HepG2 (cell line): ENCODE results near the gene P2RY6. TPM values are rescaled to one million over a fixed set of nuclear protein-coding genes. Genes with fewer than 3 reads are reported as not detected.

Experiments used
- CENPX ChIP-seq: sonication (generic); formaldehyde crosslinking; IDR thresholded peaks from 2 replicates; pipeline ENCODE4 v1.9.0; 2021; ENCODE audit warnings: mild to moderate bottlenecking, missing genetic modification reagents, moderate library complexity
- FOXO1 ChIP-seq: sonication (generic); formaldehyde crosslinking; IDR thresholded peaks from 2 replicates; pipeline ENCODE4 v1.4.0; 2020; ENCODE audit warnings: missing genetic modification reagents
- HDAC2 ChIP-seq: sonication (generic); formaldehyde crosslinking; IDR thresholded peaks from 2 replicates; pipeline ENCODE4 v1.4.0; 2020; ENCODE audit warnings: missing genetic modification reagents
- KMT2A ChIP-seq: sonication (generic); formaldehyde crosslinking; IDR thresholded peaks from 2 replicates; pipeline ENCODE4 v1.4.0; 2020; ENCODE audit warnings: missing genetic modification reagents
- MAZ ChIP-seq, 2 experiments: sonication (generic) in 1 of 2; formaldehyde crosslinking in 1 of 2; IDR thresholded peaks; 2 replicates each; pipeline versions ENCODE4 v1.5.0 to v1.6.1; 2012 to 2020; ENCODE audit warnings: low read depth in 2 of 2, mild to moderate bottlenecking in 2 of 2, borderline replicate concordance in 1 of 2, improper control_type of control experiment in 1 of 2, low read length in 1 of 2, missing genetic modification reagents in 1 of 2, moderate library complexity in 1 of 2
- MED1 ChIP-seq: sonication (generic); formaldehyde crosslinking; IDR thresholded peaks from 2 replicates; pipeline ENCODE4 v1.4.0; 2020; ENCODE audit warnings: missing genetic modification reagents
- NR2F2 ChIP-seq: IDR thresholded peaks from 2 replicates; pipeline ENCODE4 v1.6.1; 2012; ENCODE audit warnings: low read depth, inconsistent platforms, borderline replicate concordance
- NR2F6 ChIP-seq, 2 experiments: IDR thresholded peaks; 2 replicates each; pipeline ENCODE4 v1.6.1; 2016; ENCODE audit warnings: antibody characterized with exemption in 1 of 2, mild to moderate bottlenecking in 1 of 2
- PAXIP1 ChIP-seq: sonication (generic); formaldehyde crosslinking; conservative IDR thresholded peaks from 2 replicates; pipeline ENCODE4 v1.4.0; 2020; ENCODE audit warnings: mild to moderate bottlenecking, missing genetic modification reagents, moderate library complexity
- PITX1 ChIP-seq: sonication (generic); formaldehyde crosslinking; IDR thresholded peaks from 2 replicates; pipeline ENCODE4 v1.5.1; 2020; ENCODE audit warnings: mild to moderate bottlenecking, missing genetic modification reagents
- POGZ ChIP-seq: sonication (generic); formaldehyde crosslinking; IDR thresholded peaks from 2 replicates; pipeline ENCODE4 v1.4.0; 2020; ENCODE audit warnings: mild to moderate bottlenecking, missing genetic modification reagents
- RFX1 ChIP-seq: fragments of 450-650 bp; IDR thresholded peaks from 2 replicates; pipeline ENCODE4 v1.6.1; 2017
- RFX5 ChIP-seq: IDR thresholded peaks from 2 replicates; pipeline ENCODE4 v1.6.1; 2011; ENCODE audit warnings: low read depth, low read length, improper control_type of control experiment
- SOX13 ChIP-seq, 3 experiments: fragments of 450-650 bp in 1 of 3; sonication (generic) in 1 of 3; formaldehyde crosslinking in 1 of 3; IDR thresholded peaks in 2 of 3; conservative IDR thresholded peaks in 1 of 3; 2 replicates each; pipeline versions ENCODE4 v1.5.0 to v1.6.1; 2016 to 2020; ENCODE audit warnings: antibody characterized with exemption in 1 of 3, mild to moderate bottlenecking in 1 of 3, missing compliant biosample characterization in 1 of 3, missing genetic modification reagents in 1 of 3, moderate library complexity in 1 of 3
- TFAP4 ChIP-seq: sonication (generic); IDR thresholded peaks from 2 replicates; pipeline ENCODE4 v1.6.1; 2016; ENCODE audit warnings: low read depth, borderline replicate concordance
- TFDP2 ChIP-seq: sonication (generic); formaldehyde crosslinking; IDR thresholded peaks from 2 replicates; pipeline ENCODE4 v1.4.0; 2020; ENCODE audit warnings: missing genetic modification reagents
- ZNF331 ChIP-seq: sonication (generic); formaldehyde crosslinking; IDR thresholded peaks from 2 replicates; pipeline ENCODE4 v1.4.0; 2020; ENCODE audit warnings: missing genetic modification reagents
- polyA plus RNA-seq, 8 experiments: library from polyadenylated mRNA; depleted of rRNA in 3 of 8; stranded (reverse) in 7 of 8; unstranded in 1 of 8; fragments of >200 nt; fragmentation: Illumina TruSeq in 4 of 8; extraction: Trizol in 4 of 8; gene quantifications; 2 replicates each; pipeline versions ENCODE4 v1.2.1 to v1.2.3, GENCODE V29; 2011 to 2016; ENCODE audit warnings: low read depth in 4 of 8, missing spikeins in 1 of 8, mixed read lengths in 1 of 8; ENCODE audit not compliant: insufficient read depth in 1 of 8
- total RNA-seq, 5 experiments: library from RNA; depleted of rRNA; stranded (reverse); fragments of >200 nt; fragmentation: Illumina TruSeq; extraction: Trizol; gene quantifications; 2 replicates each; pipeline ENCODE4 v1.2.3, GENCODE V29; 2016; ENCODE audit warnings: low read depth in 1 of 5
- TF ChIP-seq, protein P1 (sequence below): sonication (generic); formaldehyde crosslinking; IDR thresholded peaks from 2 replicates; pipeline ENCODE4 v1.4.0; 2020; ENCODE audit warnings: missing genetic modification reagents
- TF ChIP-seq, protein P2 (sequence below): sonication (generic); formaldehyde crosslinking; IDR thresholded peaks from 2 replicates; pipeline ENCODE4 v1.5.1; 2020; ENCODE audit warnings: missing genetic modification reagents, mild to moderate bottlenecking, borderline replicate concordance

P2RY6 gene
- total and polyA plus RNA-seq, 2 of the 13 experiments (the other 11 are each of a cell fraction or from before 2014, with no cell fraction given): 0.09 to 0.29 TPM

- peak; percentile 60; the same call in 1 of the 2 replicates for TF ChIP-seq TFAP4
- no peak for TF ChIP-seq CENPX (CRISPR knock-in tag)
- TF ChIP-seq, protein P1, sequence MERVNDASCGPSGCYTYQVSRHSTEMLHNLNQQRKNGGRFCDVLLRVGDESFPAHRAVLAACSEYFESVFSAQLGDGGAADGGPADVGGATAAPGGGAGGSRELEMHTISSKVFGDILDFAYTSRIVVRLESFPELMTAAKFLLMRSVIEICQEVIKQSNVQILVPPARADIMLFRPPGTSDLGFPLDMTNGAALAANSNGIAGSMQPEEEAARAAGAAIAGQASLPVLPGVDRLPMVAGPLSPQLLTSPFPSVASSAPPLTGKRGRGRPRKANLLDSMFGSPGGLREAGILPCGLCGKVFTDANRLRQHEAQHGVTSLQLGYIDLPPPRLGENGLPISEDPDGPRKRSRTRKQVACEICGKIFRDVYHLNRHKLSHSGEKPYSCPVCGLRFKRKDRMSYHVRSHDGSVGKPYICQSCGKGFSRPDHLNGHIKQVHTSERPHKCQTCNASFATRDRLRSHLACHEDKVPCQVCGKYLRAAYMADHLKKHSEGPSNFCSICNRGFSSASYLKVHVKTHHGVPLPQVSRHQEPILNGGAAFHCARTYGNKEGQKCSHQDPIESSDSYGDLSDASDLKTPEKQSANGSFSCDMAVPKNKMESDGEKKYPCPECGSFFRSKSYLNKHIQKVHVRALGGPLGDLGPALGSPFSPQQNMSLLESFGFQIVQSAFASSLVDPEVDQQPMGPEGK (CRISPR knock-in tag): peak; percentile 98
- TF ChIP-seq PITX1 (CRISPR knock-in tag): 0 out of 2 replicates have a peak, but pooled peaks have one; percentile 5
- TF ChIP-seq, protein P2, sequence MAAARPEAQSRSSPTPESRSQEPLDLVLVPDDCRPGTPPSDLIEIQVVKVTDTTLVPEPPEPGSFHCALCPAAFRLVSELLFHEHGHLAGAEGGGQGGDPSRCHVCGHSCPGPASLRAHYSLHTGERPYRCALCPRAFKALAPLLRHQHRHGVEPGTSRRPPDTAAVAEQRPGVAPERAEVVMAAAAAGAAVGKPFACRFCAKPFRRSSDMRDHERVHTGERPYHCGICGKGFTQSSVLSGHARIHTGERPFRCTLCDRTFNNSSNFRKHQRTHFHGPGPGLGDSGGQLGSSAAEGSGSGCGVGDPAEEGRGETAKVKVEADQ: peak; percentile 59; the same call in 1 of the 2 replicates
- peak; percentile 53; the same call in 1 of the 2 replicates for TF ChIP-seq MED1 (CRISPR knock-in tag)
- peak; percentile 62; the same call in 1 of the 2 replicates for TF ChIP-seq FOXO1 (CRISPR knock-in tag)
- TF ChIP-seq NR2F6 (IDR thresholded peaks at IDR 0.05): peak; percentile 74
- TF ChIP-seq NR2F6 (CRISPR knock-in tag; IDR thresholded peaks at IDR 0.05): peak; percentile 72
- TF ChIP-seq RFX1: peak; percentile 87
- peak; percentile 57; the same call in 1 of the 2 replicates for TF ChIP-seq MAZ (IDR thresholded peaks at IDR 0.05; ENCODE audit: borderline replicate concordance, low read depth, low read length)
- TF ChIP-seq MAZ (CRISPR knock-in tag; IDR thresholded peaks at IDR 0.05; ENCODE audit: low read depth): peak; percentile 83
- peak; percentile 49; the same call in 1 of the 2 replicates for TF ChIP-seq NR2F2
- TF ChIP-seq ZNF331 (CRISPR knock-in tag): no peak
- peak; percentile 100 for TF ChIP-seq PAXIP1 (CRISPR knock-in tag)
- peak; percentile 71; the same call in 1 of the 2 replicates for TF ChIP-seq POGZ (CRISPR knock-in tag)
- peak; percentile 73; the same call in 1 of the 2 replicates for TF ChIP-seq HDAC2 (CRISPR knock-in tag)
- peak; percentile 46; the same call in 1 of the 2 replicates for TF ChIP-seq KMT2A (CRISPR knock-in tag)
- TF ChIP-seq RFX5: peak; percentile 62; the same call in 1 of the 2 replicates
- 0 out of 2 replicates have a peak, but pooled peaks have one; percentile 51 for TF ChIP-seq SOX13 (IDR thresholded peaks at IDR 0.05)
- peak in 1 of 2 experiments; percentile 68; a peak in 2 of 4 replicates for TF ChIP-seq SOX13 (CRISPR knock-in tag; conservative IDR thresholded peaks at IDR 0.05 in 1 of 2, IDR thresholded peaks at IDR 0.05 in 1 of 2)
- peak; percentile 34; the same call in 1 of the 2 replicates for TF ChIP-seq TFDP2 (CRISPR knock-in tag)
Observed at GRCh38 chr11:73331138-73331916, 59.2 kb downstream of the P2RY6 start (continued).
